Superior temporal gyrus (tissue), 1 donor: ENCODE results near the gene ZFYVE28.
"Not testable (repeated sequence)": the region's sequence is repeated elsewhere in the genome, so short reads cannot be mapped to it uniquely, and the experiment has no call there.

Experiments
- DNase-seq: peaks from one replicate; pipeline ENCODE4 v3.0.0-alpha.2; 2016; ENCODE audit errors: extremely low spot score

The ZFYVE28 gene

DNA sequence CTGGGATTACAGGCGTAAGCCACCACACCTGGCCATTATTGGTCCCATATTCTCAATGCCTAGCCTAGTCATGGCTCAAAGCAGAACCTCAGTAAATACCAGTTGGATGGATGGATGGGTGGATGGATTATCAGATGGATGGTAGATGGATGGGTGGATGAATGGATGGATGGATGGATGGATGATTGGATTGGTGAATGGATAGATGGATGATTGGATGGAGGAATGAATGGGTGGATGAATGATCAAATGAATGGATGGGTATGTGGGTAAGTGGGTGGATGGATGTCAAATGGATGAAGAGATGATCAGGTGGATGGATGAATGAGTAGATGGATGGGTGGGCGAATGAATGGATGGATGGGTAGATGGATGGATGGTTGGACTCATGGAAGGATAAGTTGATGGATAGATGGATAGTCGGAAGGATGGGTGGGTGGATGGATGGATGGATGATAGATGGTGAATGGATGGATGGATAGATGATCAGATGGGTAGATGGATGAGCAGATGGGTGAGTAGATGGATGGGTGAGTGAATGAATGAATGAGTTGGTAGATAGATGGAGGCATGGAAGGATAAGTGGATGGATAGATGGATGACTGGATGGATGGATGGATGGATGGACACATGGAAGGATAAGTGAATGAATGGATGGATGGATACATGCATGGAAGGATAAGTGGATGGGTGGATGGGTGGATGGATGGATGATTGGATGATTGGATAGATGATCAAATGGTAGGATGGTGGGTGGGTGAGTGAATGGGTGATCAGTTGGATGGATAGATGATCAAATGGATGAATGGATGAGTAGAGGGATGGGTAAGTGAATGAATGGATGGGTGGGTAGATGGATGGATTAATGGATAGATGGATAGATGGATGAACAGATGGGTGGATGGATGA is 28.5 kb upstream of the ZFYVE28 start:
- DNase-seq = no peak

DNA sequence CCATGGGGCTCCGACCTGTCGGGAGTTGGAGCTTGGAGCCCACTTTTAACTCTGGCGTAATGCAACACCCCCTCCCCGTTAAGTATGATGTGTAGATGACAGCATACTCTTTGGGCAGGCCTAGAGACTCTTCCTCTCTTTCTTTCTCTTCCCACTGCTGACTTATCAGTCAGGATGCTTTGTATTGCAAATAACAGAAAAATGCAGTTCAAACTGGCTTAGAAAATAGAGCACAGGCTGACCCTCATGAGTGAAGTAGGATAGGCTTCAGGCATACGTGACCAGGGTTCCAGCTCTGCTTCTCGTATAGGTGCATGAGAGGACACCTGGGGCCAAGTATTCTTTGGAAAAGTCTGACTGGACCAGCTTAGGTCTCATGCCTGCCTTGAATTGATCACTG is 27.1 kb upstream of the ZFYVE28 start:
- no peak for DNase-seq

DNA sequence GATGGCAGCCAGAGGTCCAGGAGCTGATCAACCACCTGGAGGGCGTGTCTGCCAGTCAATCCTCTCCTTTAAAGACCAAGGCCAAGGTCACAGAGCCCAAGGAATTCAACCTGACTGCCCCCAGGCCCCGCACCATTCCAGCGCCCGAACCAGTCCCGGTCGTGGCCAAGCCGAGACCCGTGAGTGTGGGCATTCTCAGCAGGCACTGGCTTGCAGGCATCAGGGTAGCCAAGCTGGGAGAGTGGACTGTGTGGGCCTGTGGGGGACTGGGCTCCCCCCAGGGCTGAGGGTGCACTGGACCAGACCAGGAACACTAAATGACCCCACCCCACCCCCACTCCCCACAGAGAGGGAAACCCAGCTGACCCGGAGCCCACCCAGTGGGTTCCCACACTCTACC is 26.7 kb upstream of the ZFYVE28 start:
- no peak for DNase-seq

- no peak for DNase-seq
Observed at GRCh38 chr4:2443956-2444740, 25.7 kb upstream of the ZFYVE28 start.

GRCh38 chr4:2443061-2443730 is 24.8 kb upstream of the ZFYVE28 start:
- DNase-seq = no peak

GRCh38 chr4:2442175-2442993 is 23.9 kb upstream of the ZFYVE28 start:
- DNase-seq = no peak

GRCh38 chr4:2441393-2442174 is 23.1 kb upstream of the ZFYVE28 start:
- no peak for DNase-seq

DNA sequence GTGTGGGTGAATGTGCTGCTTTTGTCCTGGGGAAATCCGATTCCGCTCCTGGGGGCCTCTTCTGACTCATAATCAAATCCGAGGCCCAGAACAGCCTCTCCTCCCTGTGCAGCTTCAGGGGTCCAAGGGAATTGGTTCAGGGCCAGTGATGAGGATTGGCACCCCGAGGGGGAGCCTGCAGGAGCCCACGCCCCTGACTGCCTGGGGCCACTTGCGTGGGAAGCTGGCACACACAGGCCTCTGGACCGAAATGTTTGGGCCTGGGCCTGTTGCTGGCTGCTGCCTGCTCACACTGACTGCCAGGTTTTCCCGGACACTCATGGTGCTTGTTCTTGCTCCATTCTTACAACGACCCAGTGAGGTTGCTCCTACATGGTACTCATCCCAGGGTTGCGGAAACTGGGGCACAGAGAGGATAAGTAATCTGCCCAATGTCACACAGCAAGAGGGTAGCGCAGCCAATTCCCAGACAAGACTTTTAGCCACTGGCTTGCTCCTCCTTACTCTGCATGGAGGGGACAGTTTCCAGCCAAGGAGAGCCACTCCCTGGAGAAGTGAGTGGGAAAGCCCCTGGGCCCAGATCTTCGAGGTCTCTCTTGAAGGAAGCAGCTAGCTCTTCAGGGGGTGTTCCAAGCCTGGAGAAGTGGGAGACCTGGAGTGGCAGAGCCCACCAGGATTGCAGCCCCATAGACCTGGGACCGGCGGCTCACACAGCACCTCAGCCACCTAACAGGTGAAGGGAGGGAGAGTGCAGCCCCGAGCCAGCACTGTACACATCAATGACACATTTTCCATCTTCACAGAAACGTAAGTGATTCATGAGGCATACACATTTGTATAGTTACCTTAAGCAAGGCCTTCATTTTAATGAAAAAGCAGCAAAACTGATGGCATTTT is 20.6 kb upstream of the ZFYVE28 start:
- no peak for DNase-seq

- DNase-seq = no peak
Observed at GRCh38 chr4:2437475-2438215, 19.2 kb upstream of the ZFYVE28 start.

- no peak for DNase-seq
Observed at GRCh38 chr4:2436761-2437474, 18.5 kb upstream of the ZFYVE28 start.

GRCh38 chr4:2436301-2436700 is 17.9 kb upstream of the ZFYVE28 start:
- DNase-seq = peak; percentile 86

DNA sequence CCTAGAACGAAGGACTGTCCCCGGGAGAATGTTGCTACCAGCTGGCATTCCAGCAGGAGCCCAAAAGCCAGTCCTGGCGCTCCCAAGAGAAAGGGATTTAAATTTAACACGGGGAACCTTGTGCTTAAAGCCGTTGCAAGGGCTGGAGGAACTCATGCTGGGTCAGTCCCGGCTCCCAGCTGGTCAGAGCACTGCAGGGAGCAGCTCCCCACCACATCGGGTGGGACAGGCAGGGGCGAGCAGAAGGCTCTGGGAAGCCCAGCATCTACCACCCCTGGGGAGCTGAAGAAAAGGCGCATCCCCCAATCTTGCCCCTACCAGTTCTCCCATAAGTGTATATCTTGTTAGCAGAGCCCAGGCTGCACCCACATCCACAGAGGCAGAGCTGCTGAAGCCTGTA is 16.0 kb upstream of the ZFYVE28 start:
- DNase-seq = no peak

GRCh38 chr4:2433609-2434350 is 15.3 kb upstream of the ZFYVE28 start:
- DNase-seq = no peak

DNA sequence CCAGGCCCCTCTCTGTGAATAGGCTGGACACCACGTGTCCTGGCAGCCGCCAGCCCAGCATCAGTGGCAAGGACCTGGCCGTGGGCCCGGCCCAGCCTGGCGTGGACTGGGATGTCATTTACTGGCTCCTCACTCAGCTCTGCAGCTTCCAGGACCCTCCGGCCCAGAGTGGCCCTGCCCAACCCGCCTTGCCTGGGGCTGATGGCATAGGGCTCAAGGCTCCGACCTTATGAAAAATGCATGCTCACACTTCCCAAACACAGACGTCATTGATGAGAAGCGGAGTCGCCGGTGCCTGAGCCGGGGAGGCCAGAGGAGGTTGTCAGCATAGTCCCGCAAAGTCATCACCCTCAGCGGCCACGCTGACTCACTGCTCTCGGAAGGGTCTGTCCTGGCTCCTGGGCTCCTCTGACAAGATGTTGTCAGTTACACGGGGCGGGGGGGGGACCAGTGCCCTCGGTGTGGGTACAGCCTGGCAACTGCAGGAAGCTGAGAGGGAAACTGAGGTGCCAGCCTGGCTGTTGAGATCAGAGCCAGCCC is 14.6 kb upstream of the ZFYVE28 start:
- DNase-seq = peak; percentile 80

DNA sequence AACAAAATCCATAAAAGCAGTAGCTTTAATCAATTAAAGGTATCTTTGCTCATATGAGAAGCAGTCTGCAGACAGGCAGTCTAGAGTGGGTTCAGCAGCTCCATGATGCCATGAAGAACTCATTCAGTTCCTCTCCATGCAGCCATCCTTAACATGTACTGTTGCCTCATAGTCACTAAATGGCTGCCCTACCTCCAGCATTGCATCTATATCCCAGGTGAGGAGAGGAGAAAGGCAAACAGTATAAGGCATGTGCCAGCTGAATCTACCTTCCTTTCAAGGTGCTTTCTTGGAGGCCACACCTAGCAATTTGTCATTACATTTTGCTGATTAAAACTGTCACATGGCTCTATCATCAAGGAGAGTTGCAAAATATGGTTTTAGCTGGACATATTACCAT is 13.6 kb upstream of the ZFYVE28 start:
- DNase-seq = no peak

- DNase-seq = not testable (repeated sequence)
Observed at GRCh38 chr4:2429945-2430757, 11.7 kb upstream of the ZFYVE28 start.
